Measurements from ENCODE around the gene SLC17A4. TPM values are rescaled to one million over a fixed set of nuclear protein-coding genes. Genes with fewer than 3 reads are reported as not detected.

SLC17A4 gene
- total and polyA plus RNA-seq, 2 experiments from 2014 or later: not detected

DNA sequence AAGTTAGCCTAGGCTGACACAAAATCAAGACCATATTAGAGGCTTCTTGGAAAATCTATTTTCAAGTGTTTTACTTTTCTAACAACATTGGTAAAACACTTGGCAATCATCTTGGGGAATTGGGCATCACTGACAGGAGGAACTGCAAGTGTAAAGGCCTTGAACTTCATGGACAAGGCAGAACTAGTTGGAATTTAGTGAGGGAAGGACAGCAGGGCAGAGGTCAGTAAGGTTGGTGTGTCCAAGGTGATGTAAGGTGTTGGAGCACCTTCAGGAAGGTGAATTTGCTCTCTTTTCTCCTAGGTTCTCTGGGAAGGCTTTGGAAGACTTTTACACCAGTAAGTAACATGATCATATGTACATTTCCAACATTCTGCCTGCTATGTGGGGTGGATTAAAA is 1.5 kb upstream of the SLC17A4 start:
- H3K36me3 Mint-ChIP-seq (ENCODE audit: low read depth): no peaks in the 10 kb centered on the region
- Histone ChIP-seq H3K4me1 (ENCODE audit: insufficient read depth) (no peaks in the 10 kb centered on the region), H3K27ac (ENCODE audit: low read depth) (no peak overlapping the region), H3K36me3 (ENCODE audit: insufficient read depth) (no peaks in the 10 kb centered on the region), H3K79me2 (replicated peaks; ENCODE audit: insufficient read depth) (no peaks in the 10 kb centered on the region), H3K4me3 (no peak overlapping the region), H2AFZ (no peak overlapping the region), H4K20me1 (replicated peaks; ENCODE audit: insufficient read depth) (no peaks in the 10 kb centered on the region), H3K4me2 (no peak overlapping the region), H3K9me2 (ENCODE audit: insufficient read depth) (peaks cover 7% of the 10 kb centered on the region; the same call in 1 of the 2 replicates), H3K27me3 (ENCODE audit: insufficient read depth) (no peaks in the 10 kb centered on the region), H3F3A (replicated peaks; ENCODE audit: low read depth) (no peaks in the 10 kb centered on the region)
- no peaks in the 10 kb centered on the region for H3K9me3 Mint-ChIP-seq
- H3K27me3 Mint-ChIP-seq (ENCODE audit: insufficient read depth, low read depth, poor library complexity): peaks cover 3% of the 10 kb centered on the region
- H3K4me1 Mint-ChIP-seq: no peaks in the 10 kb centered on the region
- TF ChIP-seq, protein P1, sequence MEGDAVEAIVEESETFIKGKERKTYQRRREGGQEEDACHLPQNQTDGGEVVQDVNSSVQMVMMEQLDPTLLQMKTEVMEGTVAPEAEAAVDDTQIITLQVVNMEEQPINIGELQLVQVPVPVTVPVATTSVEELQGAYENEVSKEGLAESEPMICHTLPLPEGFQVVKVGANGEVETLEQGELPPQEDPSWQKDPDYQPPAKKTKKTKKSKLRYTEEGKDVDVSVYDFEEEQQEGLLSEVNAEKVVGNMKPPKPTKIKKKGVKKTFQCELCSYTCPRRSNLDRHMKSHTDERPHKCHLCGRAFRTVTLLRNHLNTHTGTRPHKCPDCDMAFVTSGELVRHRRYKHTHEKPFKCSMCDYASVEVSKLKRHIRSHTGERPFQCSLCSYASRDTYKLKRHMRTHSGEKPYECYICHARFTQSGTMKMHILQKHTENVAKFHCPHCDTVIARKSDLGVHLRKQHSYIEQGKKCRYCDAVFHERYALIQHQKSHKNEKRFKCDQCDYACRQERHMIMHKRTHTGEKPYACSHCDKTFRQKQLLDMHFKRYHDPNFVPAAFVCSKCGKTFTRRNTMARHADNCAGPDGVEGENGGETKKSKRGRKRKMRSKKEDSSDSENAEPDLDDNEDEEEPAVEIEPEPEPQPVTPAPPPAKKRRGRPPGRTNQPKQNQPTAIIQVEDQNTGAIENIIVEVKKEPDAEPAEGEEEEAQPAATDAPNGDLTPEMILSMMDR (conservative IDR thresholded peaks at IDR 0.05; ENCODE audit: low read depth in 2 of 2): no peak
- TF ChIP-seq ZNF331 (CRISPR knock-in tag; IDR thresholded peaks at IDR 0.05; ENCODE audit: low read depth): no peak
- TF ChIP-seq, protein P2, sequence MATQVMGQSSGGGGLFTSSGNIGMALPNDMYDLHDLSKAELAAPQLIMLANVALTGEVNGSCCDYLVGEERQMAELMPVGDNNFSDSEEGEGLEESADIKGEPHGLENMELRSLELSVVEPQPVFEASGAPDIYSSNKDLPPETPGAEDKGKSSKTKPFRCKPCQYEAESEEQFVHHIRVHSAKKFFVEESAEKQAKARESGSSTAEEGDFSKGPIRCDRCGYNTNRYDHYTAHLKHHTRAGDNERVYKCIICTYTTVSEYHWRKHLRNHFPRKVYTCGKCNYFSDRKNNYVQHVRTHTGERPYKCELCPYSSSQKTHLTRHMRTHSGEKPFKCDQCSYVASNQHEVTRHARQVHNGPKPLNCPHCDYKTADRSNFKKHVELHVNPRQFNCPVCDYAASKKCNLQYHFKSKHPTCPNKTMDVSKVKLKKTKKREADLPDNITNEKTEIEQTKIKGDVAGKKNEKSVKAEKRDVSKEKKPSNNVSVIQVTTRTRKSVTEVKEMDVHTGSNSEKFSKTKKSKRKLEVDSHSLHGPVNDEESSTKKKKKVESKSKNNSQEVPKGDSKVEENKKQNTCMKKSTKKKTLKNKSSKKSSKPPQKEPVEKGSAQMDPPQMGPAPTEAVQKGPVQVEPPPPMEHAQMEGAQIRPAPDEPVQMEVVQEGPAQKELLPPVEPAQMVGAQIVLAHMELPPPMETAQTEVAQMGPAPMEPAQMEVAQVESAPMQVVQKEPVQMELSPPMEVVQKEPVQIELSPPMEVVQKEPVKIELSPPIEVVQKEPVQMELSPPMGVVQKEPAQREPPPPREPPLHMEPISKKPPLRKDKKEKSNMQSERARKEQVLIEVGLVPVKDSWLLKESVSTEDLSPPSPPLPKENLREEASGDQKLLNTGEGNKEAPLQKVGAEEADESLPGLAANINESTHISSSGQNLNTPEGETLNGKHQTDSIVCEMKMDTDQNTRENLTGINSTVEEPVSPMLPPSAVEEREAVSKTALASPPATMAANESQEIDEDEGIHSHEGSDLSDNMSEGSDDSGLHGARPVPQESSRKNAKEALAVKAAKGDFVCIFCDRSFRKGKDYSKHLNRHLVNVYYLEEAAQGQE (IDR thresholded peaks at IDR 0.05; ENCODE audit: unreplicated experiment): no peak
- TF ChIP-seq, protein P3, sequence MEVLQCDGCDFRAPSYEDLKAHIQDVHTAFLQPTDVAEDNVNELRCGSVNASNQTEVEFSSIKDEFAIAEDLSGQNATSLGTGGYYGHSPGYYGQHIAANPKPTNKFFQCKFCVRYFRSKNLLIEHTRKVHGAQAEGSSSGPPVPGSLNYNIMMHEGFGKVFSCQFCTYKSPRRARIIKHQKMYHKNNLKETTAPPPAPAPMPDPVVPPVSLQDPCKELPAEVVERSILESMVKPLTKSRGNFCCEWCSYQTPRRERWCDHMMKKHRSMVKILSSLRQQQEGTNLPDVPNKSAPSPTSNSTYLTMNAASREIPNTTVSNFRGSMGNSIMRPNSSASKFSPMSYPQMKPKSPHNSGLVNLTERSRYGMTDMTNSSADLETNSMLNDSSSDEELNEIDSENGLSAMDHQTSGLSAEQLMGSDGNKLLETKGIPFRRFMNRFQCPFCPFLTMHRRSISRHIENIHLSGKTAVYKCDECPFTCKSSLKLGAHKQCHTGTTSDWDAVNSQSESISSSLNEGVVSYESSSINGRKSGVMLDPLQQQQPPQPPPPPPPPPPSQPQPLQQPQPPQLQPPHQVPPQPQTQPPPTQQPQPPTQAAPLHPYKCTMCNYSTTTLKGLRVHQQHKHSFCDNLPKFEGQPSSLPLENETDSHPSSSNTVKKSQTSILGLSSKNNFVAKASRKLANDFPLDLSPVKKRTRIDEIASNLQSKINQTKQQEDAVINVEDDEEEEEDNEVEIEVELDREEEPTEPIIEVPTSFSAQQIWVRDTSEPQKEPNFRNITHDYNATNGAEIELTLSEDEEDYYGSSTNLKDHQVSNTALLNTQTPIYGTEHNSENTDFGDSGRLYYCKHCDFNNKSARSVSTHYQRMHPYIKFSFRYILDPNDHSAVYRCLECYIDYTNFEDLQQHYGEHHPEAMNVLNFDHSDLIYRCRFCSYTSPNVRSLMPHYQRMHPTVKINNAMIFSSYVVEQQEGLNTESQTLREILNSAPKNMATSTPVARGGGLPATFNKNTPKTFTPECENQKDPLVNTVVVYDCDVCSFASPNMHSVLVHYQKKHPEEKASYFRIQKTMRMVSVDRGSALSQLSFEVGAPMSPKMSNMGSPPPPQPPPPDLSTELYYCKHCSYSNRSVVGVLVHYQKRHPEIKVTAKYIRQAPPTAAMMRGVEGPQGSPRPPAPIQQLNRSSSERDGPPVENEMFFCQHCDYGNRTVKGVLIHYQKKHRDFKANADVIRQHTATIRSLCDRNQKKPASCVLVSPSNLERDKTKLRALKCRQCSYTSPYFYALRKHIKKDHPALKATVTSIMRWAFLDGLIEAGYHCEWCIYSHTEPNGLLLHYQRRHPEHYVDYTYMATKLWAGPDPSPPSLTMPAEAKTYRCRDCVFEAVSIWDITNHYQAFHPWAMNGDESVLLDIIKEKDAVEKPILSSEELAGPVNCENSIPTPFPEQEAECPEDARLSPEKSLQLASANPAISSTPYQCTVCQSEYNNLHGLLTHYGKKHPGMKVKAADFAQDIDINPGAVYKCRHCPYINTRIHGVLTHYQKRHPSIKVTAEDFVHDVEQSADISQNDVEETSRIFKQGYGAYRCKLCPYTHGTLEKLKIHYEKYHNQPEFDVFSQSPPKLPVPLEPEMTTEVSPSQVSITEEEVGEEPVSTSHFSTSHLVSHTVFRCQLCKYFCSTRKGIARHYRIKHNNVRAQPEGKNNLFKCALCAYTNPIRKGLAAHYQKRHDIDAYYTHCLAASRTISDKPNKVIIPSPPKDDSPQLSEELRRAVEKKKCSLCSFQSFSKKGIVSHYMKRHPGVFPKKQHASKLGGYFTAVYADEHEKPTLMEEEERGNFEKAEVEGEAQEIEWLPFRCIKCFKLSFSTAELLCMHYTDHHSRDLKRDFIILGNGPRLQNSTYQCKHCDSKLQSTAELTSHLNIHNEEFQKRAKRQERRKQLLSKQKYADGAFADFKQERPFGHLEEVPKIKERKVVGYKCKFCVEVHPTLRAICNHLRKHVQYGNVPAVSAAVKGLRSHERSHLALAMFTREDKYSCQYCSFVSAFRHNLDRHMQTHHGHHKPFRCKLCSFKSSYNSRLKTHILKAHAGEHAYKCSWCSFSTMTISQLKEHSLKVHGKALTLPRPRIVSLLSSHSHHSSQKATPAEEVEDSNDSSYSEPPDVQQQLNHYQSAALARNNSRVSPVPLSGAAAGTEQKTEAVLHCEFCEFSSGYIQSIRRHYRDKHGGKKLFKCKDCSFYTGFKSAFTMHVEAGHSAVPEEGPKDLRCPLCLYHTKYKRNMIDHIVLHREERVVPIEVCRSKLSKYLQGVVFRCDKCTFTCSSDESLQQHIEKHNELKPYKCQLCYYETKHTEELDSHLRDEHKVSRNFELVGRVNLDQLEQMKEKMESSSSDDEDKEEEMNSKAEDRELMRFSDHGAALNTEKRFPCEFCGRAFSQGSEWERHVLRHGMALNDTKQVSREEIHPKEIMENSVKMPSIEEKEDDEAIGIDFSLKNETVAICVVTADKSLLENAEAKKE (CRISPR knock-in tag; IDR thresholded peaks at IDR 0.05): no peak
- TF ChIP-seq EZH2phosphoT487 (IDR thresholded peaks at IDR 0.05; ENCODE audit: unreplicated experiment): no peak
- TF ChIP-seq POLR2AphosphoS5 (IDR thresholded peaks at IDR 0.05; ENCODE audit: low read depth): no peak
- TF ChIP-seq EZH2 (IDR thresholded peaks at IDR 0.05; ENCODE audit: low read depth, unreplicated experiment): no peak
- DNase-seq (ENCODE audit: low spot score): no peak
- no peak for ATAC-seq
- no peak overlapping the region for H3K27ac Mint-ChIP-seq
- H3K4me3 Mint-ChIP-seq: no peak overlapping the region

Measured in GM23338 (cell line).